HepG2 (cell line): ENCODE results near the gene DGUOK.

Experiments
- TF ChIP-seq, protein P1 (sequence below): sonication (generic); formaldehyde crosslinking; IDR thresholded peaks from 2 replicates; pipeline ENCODE4 v1.5.0; 2020; ENCODE audit warnings: mild to moderate bottlenecking, missing genetic modification reagents, moderate library complexity
- TF ChIP-seq, protein P2 (sequence below): sonication (generic); formaldehyde crosslinking; IDR thresholded peaks from 2 replicates; pipeline ENCODE4 v1.9.0; 2022; ENCODE audit warnings: missing genetic modification reagents, mild to moderate bottlenecking, borderline replicate concordance

DNA sequence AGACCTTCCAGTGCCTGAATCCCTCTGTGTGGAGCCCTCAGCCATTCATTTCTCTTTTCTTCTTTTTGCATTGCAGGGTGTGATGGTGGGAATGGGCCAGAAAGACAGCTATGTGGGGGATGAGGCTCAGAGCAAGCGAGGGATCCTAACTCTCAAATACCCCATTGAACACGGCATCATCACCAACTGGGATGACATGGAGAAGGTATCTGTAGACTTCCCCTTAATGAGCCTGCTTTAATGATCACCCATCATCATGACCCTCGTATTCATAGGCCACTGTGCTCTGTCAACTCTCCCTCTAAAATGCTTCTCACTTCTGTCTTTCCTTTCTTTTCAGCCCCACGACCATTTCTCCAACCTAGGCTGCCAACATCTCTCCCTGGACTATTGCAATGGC is 24.4 kb upstream of the DGUOK start:
- TF ChIP-seq, protein P1, sequence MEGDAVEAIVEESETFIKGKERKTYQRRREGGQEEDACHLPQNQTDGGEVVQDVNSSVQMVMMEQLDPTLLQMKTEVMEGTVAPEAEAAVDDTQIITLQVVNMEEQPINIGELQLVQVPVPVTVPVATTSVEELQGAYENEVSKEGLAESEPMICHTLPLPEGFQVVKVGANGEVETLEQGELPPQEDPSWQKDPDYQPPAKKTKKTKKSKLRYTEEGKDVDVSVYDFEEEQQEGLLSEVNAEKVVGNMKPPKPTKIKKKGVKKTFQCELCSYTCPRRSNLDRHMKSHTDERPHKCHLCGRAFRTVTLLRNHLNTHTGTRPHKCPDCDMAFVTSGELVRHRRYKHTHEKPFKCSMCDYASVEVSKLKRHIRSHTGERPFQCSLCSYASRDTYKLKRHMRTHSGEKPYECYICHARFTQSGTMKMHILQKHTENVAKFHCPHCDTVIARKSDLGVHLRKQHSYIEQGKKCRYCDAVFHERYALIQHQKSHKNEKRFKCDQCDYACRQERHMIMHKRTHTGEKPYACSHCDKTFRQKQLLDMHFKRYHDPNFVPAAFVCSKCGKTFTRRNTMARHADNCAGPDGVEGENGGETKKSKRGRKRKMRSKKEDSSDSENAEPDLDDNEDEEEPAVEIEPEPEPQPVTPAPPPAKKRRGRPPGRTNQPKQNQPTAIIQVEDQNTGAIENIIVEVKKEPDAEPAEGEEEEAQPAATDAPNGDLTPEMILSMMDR (CRISPR knock-in tag): no peak
- TF ChIP-seq, protein P2, sequence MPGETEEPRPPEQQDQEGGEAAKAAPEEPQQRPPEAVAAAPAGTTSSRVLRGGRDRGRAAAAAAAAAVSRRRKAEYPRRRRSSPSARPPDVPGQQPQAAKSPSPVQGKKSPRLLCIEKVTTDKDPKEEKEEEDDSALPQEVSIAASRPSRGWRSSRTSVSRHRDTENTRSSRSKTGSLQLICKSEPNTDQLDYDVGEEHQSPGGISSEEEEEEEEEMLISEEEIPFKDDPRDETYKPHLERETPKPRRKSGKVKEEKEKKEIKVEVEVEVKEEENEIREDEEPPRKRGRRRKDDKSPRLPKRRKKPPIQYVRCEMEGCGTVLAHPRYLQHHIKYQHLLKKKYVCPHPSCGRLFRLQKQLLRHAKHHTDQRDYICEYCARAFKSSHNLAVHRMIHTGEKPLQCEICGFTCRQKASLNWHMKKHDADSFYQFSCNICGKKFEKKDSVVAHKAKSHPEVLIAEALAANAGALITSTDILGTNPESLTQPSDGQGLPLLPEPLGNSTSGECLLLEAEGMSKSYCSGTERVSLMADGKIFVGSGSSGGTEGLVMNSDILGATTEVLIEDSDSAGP (CRISPR knock-in tag): no peak
